ENCODE data around the gene RALGAPA2. TPM values are rescaled to one million over a fixed set of nuclear protein-coding genes. Genes with fewer than 3 reads are reported as not detected.
A peak's percentile ranks its signal among the peaks of the same experiment; 100 is the strongest.

Gene RALGAPA2
- total RNA-seq, 1 experiment from 2014 or later: 13.4 TPM

DNA sequence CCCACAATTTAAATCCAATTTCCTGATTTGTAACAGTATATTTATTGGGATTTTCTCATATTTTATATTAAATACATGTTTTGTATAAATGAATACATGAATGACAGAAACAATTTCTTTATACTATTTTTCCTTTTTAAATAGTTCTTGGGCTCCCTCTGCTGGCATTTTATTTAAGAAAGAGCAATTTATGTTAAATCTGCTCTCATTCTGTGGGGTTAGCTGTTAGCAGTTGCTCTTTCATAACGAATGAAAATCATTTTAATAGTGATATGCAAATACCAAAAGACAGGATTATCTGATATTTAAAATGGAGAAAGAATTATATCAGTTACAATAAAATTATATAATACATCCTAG lies 118.3 kb downstream of the RALGAPA2 start:
- Histone ChIP-seq H3K27ac (ENCODE audit: low read length) (no peak overlapping the region), H3K4me1 (ENCODE audit: control insufficient read depth, insufficient read depth, low read length) (no peaks in the 10 kb centered on the region), H3K9me3 (ENCODE audit: control insufficient read depth, insufficient read depth, low read depth, low read length) (no peaks in the 10 kb centered on the region), H3K27me3 (ENCODE audit: control insufficient read depth, insufficient read depth, low read length) (no peaks in the 10 kb centered on the region), H3K4me3 (ENCODE audit: low read depth in 2 of 2, low read length in 2 of 2) (no peak overlapping the region), H3K36me3 (ENCODE audit: control insufficient read depth, insufficient read depth, low read length) (no peaks in the 10 kb centered on the region)
- ChIA-PET CTCF (interaction anchor here (0.7 kb wide), 1 partner anchor 35 kb away, joined by 3 read pairs; no protein-coding TSS in a partner anchor), POLR2A (no interaction called here)
- intact Hi-C loops (cut with micrococcal nuclease; ENCODE audit: unreplicated experiment) (loop anchor here (10.0 kb wide), 2 partner anchors 231 to 509 kb away; no protein-coding TSS in a partner anchor), in situ Hi-C loops (cut with HindIII; ENCODE audit: low pct_unique_long_range_greater_than_20kb, low sequenced_read_pairs) (no loop called here)
- TF ChIP-seq TCF7L2 (IDR thresholded peaks at IDR 0.05; ENCODE audit: low read depth, low read length) (no peak), SIN3A (IDR thresholded peaks at IDR 0.05; ENCODE audit: borderline replicate concordance, insufficient read depth, low read depth, low read length) (no peak)
- TF ChIP-seq, protein P1, sequence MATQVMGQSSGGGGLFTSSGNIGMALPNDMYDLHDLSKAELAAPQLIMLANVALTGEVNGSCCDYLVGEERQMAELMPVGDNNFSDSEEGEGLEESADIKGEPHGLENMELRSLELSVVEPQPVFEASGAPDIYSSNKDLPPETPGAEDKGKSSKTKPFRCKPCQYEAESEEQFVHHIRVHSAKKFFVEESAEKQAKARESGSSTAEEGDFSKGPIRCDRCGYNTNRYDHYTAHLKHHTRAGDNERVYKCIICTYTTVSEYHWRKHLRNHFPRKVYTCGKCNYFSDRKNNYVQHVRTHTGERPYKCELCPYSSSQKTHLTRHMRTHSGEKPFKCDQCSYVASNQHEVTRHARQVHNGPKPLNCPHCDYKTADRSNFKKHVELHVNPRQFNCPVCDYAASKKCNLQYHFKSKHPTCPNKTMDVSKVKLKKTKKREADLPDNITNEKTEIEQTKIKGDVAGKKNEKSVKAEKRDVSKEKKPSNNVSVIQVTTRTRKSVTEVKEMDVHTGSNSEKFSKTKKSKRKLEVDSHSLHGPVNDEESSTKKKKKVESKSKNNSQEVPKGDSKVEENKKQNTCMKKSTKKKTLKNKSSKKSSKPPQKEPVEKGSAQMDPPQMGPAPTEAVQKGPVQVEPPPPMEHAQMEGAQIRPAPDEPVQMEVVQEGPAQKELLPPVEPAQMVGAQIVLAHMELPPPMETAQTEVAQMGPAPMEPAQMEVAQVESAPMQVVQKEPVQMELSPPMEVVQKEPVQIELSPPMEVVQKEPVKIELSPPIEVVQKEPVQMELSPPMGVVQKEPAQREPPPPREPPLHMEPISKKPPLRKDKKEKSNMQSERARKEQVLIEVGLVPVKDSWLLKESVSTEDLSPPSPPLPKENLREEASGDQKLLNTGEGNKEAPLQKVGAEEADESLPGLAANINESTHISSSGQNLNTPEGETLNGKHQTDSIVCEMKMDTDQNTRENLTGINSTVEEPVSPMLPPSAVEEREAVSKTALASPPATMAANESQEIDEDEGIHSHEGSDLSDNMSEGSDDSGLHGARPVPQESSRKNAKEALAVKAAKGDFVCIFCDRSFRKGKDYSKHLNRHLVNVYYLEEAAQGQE (IDR thresholded peaks at IDR 0.05; ENCODE audit: insufficient read depth in 1 of 2, low read depth in 2 of 2, low read length in 1 of 2): no peak
- DNase-seq (ENCODE audit: low read depth, low spot score) (no peak), ATAC-seq (no peak)
- no TSS peak for BruUV-seq (replicated peaks)

DNA sequence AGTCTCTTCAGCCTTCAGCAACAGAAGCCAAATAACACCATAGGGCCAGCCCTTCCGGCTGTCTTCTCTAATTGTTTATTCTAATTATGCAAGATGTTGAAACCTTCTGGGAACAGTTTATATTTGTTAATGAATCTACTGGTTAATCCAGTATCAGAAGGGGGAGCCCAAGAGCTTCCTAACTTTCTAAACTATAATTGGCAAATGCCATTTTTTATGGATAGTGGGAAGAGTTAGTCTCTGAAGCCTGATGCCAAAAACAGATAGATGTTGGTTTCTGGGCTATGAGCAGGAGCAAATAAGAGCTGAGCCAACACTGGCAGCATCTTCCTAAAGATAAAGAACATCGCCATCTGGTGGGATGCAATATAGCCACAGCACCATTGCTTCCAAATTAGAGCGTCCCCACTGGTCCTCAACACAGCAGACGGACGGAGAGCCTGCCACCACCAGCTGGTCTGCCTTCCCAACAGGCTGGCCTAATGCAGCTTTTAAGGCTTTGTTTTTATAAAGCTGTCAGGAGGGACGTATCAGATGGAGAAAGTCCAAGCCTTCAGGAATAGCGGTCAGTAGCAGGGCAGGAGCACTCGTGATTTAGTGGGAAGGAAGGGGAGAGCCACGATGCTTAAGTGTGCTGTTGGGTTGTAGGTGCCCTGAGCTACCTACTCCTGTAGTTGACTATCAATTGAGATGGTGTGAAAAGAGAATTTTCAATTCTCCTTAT lies 118.8 kb downstream of the RALGAPA2 start:
- H3K27ac ChIP-seq (ENCODE audit: low read length): no peak overlapping the region
- H3K9me3 ChIP-seq (ENCODE audit: control insufficient read depth, insufficient read depth, low read depth, low read length): no peaks in the 10 kb centered on the region
- DNase-seq (ENCODE audit: low read depth, low spot score) (peak; percentile 17), ATAC-seq (peak; percentile 87)
- POLR2A ChIA-PET: no interaction called here
- H3K4me1 ChIP-seq (ENCODE audit: control insufficient read depth, insufficient read depth, low read length): no peaks in the 10 kb centered on the region
- TF ChIP-seq, protein P1 (IDR thresholded peaks at IDR 0.05; ENCODE audit: insufficient read depth in 1 of 2, low read depth in 2 of 2, low read length in 1 of 2): no peak
- TF ChIP-seq, protein P2, sequence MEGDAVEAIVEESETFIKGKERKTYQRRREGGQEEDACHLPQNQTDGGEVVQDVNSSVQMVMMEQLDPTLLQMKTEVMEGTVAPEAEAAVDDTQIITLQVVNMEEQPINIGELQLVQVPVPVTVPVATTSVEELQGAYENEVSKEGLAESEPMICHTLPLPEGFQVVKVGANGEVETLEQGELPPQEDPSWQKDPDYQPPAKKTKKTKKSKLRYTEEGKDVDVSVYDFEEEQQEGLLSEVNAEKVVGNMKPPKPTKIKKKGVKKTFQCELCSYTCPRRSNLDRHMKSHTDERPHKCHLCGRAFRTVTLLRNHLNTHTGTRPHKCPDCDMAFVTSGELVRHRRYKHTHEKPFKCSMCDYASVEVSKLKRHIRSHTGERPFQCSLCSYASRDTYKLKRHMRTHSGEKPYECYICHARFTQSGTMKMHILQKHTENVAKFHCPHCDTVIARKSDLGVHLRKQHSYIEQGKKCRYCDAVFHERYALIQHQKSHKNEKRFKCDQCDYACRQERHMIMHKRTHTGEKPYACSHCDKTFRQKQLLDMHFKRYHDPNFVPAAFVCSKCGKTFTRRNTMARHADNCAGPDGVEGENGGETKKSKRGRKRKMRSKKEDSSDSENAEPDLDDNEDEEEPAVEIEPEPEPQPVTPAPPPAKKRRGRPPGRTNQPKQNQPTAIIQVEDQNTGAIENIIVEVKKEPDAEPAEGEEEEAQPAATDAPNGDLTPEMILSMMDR (IDR thresholded peaks at IDR 0.05): peak; percentile 85
- no peaks in the 10 kb centered on the region for H3K36me3 ChIP-seq (ENCODE audit: control insufficient read depth, insufficient read depth, low read length)
- CTCF ChIA-PET: interaction anchor here (0.6 to 1.5 kb wide), 3 partner anchors 35 to 694 kb away, joined by 3 to 5 read pairs (median 4); no protein-coding TSS in a partner anchor
- in situ Hi-C loops (cut with HindIII; ENCODE audit: low pct_unique_long_range_greater_than_20kb, low sequenced_read_pairs) (no loop called here), intact Hi-C loops (cut with micrococcal nuclease; ENCODE audit: unreplicated experiment) (loop anchor here (10.0 kb wide), 2 partner anchors 231 to 509 kb away; no protein-coding TSS in a partner anchor)
- H3K4me3 ChIP-seq (ENCODE audit: low read depth in 2 of 2, low read length in 2 of 2): no peak overlapping the region
- no peaks in the 10 kb centered on the region for H3K27me3 ChIP-seq (ENCODE audit: control insufficient read depth, insufficient read depth, low read length)
- BruUV-seq (replicated peaks): no TSS peak

Data from Panc1 (cell line).